ENCODE measurements around the gene CYP19A1.

CYP19A1 gene

GRCh38 chr15:51356983-51357382 is 18.6 kb upstream of the CYP19A1 start:
- no peak for DNase-seq

- no peak for DNase-seq
These were observed 17.8 kb upstream of the CYP19A1 start for GRCh38 chr15:51356147-51356546.

GRCh38 chr15:51355096-51355495 is 16.7 kb upstream of the CYP19A1 start:
- DNase-seq = no peak

GRCh38 chr15:51353976-51354375 is 15.6 kb upstream of the CYP19A1 start:
- DNase-seq = no peak

- no peak for DNase-seq
These were observed 12.3 kb upstream of the CYP19A1 start for GRCh38 chr15:51350723-51351122.

GRCh38 chr15:51349156-51349844 is 10.9 kb upstream of the CYP19A1 start:
- no peak for DNase-seq

- DNase-seq = no peak
These were observed 10.3 kb upstream of the CYP19A1 start for GRCh38 chr15:51348688-51349087.

- DNase-seq = no peak
These were observed 7.7 kb upstream of the CYP19A1 start for GRCh38 chr15:51346136-51346535.

- no peak for DNase-seq
These were observed 5.1 kb upstream of the CYP19A1 start for GRCh38 chr15:51343466-51343865.

GRCh38 chr15:51342227-51342999 is 4.0 kb upstream of the CYP19A1 start:
- DNase-seq = no peak

GRCh38 chr15:51341366-51342226 is 3.2 kb upstream of the CYP19A1 start, which contains the start of gene GLDN:
Gene GLDN, plus strand, starts transcription at chr15:51341655. Its CDS starts 30 bp downstream, at chr15:51341685.
- DNase-seq = no peak

GRCh38 chr15:51335538-51336410 is 2.6 kb downstream of the CYP19A1 start:
- DNase-seq = no peak

- DNase-seq = no peak
These were observed 3.3 kb downstream of the CYP19A1 start for GRCh38 chr15:51335087-51335486.

- no peak for DNase-seq
These were observed 4.4 kb downstream of the CYP19A1 start for GRCh38 chr15:51334011-51334451.

- DNase-seq = no peak
These were observed 4.8 kb downstream of the CYP19A1 start for GRCh38 chr15:51333571-51333970.

- DNase-seq = no peak
These were observed 5.9 kb downstream of the CYP19A1 start for GRCh38 chr15:51332206-51333147.

GRCh38 chr15:51331141-51331540 is 7.3 kb downstream of the CYP19A1 start:
- DNase-seq = no peak

GRCh38 chr15:51328926-51329325 is 9.5 kb downstream of the CYP19A1 start:
- no peak for DNase-seq

GRCh38 chr15:51327081-51327480 is 11.3 kb downstream of the CYP19A1 start:
- DNase-seq = no peak

GRCh38 chr15:51325167-51325566 is 13.2 kb downstream of the CYP19A1 start:
- DNase-seq = no peak

- DNase-seq = no peak
These were observed 14.6 kb downstream of the CYP19A1 start for GRCh38 chr15:51323749-51324148.
